Stimulated activated CD4-positive, alpha-beta T cell treated with anti-CD3 and anti-CD28 coated beads, Interleukin-4, amount 100 ng/mL, for 48 hours (primary cell): ENCODE data around the gene CELF3.
"Not testable (repeated sequence)": the region's sequence is repeated elsewhere in the genome, so short reads cannot be mapped to it uniquely, and the experiment has no call there.

Experiments
- DNase-seq, 2 donors: peaks; one replicate each; pipeline ENCODE4 v3.0.0-alpha.2; 2020; ENCODE audit warnings: low read depth in 2 of 2

CELF3 gene

DNA sequence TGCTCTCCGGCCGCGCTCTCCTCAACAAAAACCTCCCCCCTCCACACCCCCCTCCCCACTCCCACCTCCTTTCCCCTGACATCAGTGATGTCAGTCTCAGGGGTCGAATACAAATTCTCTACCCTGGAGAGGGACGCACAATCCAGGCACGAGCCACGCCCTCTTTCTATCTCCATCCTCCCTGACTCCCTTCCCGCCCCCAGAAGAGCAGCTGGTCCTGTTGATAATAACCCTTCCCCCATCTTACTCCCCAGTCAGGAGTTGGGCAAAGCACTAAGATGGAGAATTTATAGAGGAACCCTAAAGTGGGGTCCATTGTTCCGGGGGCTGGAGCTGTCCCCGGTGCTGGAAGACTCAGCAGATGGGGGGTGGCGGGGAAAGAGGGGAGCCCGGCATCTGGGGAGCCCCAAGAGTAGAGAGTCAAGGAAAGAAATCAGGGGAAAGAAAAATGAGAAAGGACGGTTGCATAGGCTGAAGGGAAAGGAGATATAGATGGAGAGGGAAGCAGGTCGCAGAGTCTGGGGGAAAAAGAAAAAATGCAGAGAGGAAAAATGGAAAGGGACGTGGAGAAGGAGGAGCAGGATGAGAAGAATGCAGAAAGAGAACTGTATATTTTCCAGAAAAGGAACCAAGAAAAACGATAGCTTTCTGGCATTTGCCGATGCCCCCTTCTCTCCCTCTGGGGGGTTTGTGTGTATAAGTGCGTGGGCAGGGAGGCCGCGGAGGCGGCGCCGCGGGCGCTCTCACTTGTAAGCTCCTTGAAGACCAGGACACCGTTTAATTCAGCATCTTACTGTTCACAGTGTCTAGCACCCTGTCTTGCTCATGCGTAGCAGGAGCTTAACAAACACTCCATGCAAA is at the start of gene CELF3:
Gene CELF3 (minus strand): TSS at position 33 of the 861 bp plus-strand sequence. CDS start 783 bp downstream, outside the sequence.
- no peak for DNase-seq

DNA sequence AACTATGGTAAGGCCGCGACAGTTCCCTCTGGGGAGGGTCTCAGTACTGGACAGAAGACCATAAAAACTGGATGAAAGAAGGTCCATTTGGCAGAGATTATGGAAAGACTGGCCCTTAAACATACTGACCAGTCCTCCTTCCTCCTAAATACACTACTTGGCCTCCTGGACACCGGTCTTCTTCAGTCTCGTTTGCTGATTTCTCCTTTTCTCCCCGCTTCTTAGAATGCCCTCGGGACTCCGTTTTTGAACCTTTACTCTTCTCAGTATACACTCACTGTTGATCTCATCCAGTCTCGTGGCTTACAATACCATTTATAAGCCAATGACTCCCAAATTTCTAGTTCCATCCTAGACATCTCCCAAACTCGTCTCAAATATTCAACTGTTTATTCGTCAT is 47.4 kb upstream of the CELF3 start:
- no peak for DNase-seq

DNA sequence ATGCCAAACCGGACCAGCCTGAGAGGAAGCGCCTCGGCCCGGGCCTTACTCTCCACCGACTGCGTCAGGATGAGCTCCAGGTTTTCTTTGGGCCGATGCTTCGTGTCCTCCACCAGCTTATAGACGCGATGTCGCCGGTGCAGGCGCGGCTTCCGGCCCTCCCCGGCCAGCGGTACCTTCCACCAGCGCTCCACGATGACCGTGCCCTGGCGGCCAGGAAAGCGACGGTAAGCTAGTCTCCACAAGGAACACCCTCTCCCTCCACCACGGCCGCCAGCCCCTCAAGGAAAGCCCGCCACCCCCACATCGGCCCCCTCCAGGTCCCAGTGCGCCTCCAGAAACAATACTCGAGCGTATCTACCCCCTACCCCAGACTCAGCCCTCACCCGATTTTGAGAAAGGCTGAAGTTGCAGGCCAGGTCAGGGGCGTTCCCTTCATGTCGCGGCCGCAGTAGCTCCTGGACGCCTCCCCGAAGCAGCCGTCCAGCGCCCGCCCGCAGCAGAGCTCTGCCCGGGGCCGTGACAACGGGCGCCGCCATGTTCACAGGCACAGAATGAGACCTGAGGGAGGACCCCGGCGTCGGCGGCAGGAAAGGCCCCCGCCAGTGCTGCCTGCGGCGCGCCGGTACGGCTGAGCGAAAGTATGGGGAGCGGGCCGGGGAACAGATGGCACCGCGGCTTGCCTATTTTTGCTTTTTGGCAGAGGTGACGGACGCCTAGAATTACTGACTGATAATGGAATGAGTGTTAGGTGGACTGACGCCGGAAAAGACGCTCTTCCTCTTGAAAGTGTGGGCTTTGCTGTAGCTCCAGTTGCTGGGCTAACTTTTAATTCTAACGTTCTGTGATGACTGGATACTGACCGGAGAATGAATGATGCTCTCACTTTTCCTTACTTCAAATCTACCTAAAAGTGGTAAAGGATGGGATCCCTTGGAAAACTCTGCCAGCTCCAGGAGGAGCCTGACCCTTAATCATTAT is 46.6 kb upstream of the CELF3 start, which contains the start of gene MRPL9:
Gene MRPL9 (minus strand): TSS at position 556 of the 981 bp plus-strand sequence. CDS start 17 bp downstream, at position 539.
- DNase-seq: peak; percentile 83 to 85

DNA sequence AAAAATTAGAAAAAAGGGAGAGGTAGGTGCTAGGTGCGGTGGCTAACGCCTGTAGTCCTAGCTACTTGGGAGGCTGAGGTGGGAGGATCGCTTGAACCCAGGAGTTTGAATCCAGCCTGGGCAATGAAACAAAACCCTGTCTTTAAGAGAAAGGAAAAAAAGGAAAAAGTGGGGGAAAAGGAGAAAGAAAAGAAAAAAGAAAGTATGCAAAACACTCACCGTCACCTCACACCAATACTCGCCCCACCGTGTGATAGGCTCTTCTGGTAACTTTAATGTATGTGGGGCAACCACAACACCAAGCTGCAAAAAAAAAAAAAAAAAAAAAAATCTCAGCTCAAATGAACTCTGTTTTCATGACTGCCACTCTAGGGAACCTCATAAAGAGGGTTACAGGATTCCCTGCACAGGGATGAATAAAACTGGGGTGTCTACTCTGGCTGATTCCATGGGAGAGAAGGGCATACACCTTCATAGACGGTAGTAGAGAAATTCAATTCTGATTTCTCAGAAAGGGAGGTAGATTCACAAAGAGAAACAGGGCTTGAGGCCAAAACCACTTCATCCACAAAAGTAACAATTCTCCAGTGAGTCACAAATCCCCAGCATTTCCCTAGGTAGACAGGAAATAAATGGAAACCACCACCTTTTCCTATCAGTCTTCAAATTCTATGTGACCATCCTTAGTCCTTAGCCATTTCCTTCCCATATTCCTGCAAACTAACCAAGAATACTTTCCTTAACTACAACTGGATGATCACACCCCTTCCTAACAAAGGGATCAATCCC is 44.2 kb upstream of the CELF3 start:
- DNase-seq: no peak

DNA sequence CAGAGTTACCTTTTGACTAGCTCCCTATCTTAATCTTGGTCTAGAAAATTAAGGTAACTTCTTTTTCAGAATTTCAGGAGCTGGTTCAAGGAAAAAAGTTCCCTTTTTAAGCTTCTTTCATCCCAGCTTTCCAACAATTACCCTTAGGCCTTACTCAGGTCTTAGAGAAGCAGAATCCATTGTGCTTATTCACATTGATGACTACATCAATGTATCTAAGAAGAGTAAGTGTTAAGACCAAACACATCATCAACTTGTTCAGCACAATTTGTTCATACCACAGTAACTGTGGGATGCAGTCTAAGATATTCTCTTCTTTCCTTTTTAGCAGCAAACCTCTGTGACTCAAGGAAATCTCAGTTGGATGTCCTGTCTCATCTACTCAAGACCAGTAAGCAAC is 42.6 kb upstream of the CELF3 start:
- no peak for DNase-seq

DNA sequence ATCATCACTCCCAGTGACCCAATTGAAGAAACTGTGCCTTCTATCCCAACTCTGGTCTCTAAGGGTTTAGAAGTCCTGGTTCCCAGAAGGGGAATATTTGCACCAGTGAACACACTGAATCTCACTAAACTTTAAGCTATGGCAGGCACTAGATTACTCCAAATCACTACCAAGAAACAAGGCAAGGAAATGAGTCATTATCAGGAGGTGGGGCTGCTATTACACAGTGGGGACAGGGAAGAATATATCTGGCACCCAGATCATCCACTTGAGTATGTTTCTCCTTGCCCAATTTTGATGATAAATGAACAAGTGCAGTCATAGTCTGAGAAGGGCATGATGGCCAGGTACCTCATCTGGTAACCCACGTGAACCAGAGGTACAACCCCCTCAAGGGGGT is 39.7 kb upstream of the CELF3 start:
- no peak for DNase-seq

DNA sequence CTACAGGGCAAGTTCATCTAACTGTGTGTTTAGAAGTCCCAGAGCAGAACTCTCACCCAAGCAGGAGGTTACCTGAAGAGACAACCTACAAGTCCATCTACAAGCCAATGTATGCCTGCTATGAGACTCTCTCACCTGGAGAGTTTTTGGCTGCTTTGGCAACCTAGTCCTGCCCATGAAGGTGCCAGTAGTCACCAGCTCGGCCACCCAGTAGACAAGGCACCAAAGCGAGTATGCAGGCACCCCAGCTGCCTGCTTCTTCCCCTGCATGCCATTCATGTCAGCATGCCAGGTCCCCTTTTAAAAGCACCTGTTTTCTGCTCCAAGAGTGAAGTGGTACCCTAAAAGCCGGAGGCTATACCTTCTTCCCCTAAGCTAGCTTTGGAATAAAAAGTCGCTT is 24.9 kb upstream of the CELF3 start:
- DNase-seq: no peak

DNA sequence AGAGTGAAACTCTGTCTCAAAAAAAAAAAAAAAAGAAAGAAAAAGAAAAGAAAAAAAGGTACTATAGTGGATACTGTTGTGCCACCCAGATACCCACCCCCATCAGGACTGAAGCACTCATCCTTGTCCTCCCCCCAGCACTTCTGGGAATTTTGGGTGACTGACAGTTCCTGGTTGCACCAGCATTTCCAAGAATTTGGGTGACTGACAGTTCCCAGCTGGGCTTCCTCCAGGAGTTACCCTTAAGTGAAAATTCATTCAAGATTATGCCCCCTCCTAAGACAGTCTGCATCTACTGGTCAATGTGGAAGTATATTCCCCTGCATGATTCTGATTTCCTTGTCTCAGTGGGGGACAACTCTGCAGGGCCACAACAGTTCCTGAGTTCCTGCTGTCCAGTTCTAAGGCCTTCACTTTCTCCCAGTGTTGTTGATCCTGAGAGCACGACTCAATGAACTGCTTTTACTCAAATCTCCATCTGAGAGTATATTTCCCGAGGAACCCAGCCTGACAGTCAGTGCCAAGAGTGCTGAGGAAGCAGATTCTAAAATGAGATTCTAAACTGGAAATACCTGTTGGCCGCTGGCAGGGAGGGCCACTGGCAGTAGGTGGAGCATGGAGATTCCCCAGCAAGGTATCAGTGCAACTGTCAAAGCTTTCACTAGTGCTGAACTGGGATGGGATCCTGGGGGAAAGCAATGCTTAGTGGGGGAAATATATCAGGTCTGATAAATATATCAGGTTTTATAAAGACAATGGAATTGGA is 23.2 kb upstream of the CELF3 start:
- DNase-seq: no peak

DNA sequence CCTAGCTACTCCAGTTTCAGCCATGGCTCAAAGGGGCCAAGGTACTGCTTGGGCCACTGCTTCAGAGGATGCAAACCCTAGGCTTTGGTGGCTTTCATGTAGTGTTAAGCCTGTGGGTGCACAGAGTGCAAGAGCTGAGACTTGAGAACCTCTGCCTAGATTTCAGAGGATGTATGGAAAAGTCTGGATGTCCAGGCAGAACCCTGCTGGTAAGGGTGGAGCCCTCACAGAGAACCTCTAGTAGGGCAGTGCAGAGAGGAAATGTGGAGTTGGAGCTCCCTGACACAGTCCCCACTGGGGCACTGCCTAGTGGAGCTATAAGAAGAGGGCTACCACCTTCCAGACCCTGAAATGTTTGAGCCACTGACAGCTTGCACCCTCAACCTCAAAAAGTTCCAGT is 20.9 kb upstream of the CELF3 start:
- no peak for DNase-seq

DNA sequence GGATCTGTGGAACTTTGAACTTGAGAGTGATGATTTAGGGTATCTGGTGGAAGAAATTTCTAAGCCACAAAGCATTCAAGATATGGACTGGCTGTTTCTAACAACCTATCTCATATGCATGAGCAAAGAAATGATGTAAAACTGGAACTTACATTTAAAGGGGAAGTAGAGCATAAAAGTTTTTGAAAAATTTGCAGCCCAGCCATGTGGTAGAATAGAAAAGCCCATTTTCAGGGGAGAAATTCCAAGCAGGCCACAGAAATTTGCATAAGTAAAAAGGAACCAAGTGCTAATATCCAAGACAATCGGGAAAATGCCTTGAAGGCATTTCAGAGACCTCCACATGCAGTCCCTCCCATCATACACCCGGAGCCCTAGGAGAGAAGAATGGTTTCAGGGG is 20.4 kb upstream of the CELF3 start:
- no peak for DNase-seq

DNA sequence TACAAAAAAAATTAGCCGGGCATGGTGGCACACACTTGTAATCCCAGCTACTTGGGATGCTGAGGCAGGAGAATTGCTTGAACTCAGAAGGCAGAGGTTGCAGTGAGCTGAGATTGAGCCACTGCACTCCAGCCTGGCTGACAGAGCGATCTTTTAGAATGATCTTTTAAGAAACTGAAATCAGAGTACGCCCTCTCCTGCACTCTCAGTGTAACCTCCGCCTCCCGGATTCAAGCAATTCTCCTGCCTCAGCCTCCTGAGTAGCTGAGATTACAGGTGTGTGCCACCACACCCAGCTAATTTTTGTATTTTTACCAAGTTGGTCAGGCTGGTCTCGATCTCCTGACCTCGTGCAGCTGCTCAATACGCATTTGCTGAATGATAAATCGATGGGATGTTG is 17.4 kb upstream of the CELF3 start:
- DNase-seq: not testable (repeated sequence)

DNA sequence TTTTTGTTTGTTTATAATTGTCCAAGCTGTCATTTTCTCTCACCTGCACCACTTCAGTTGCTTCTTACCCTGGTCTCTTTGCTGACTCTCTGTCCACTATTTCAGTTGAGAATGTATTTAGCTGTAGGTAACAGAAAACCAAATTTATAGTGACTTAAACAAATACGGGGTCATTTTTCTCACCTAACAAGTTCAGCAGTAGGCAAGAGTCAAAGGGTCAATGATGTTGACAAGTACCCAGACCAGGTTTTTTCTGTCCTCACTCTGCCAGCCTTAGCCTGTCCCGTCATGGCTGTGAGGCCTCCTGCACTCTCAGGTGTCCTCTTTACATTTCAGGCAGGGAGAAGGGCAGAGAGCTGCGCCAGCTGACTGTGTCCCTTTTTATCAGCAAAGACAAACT is 16.5 kb upstream of the CELF3 start:
- no peak for DNase-seq

DNA sequence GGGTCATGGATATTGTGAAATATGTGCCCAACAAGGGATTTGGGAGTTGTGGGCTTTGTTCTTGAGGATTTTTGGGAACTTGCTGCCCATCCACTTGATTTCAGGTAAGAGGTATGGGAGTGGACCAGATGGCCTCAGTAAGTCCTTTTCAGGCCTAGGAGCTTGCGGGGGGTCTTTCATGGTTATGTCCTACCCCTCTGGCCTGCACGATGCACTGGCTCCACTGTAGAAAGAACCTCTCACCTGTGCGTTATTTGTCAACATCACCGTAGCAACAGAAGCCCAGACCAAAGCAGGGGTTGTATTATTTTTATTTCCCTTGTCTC is 13.3 kb upstream of the CELF3 start:
- DNase-seq: no peak

DNA sequence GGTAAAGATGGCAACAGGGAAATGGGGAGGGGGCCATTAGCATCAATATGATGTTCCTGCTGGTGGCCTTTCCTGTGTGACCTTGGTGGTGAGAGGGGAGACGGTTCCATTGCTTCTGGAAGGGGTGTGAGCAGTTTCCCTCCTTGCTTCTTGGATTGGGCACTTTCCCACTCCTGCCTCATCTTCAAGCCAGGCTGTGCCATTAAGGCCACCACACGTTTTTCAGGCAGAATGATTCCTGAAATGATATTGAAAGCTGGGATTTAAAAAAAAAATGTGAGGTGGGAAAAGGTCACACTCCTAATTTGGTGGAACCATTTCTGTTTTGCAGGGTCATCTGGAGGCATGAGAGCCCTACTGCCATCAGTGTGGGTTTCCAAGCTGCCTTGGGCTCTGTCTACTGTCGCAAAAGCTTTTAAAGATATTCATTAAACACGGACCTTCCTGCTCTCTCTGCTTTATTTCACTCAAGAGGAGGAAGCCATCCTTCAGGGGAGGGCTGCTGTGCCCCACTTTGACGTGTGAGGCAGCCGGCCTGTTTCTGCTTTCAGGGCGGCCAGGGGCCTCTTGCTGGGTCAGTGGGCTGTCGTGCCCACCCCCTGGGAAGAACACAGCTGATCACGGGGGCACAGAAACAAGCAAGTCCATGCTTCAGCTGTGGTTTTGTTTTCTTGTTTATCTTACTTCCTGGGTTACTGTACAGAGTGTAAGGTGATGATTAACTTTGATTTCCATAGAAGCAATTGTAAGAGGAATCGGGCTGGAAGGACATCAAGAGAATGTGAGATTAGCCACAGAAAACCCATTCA is 12.8 kb upstream of the CELF3 start:
- DNase-seq: no peak

DNA sequence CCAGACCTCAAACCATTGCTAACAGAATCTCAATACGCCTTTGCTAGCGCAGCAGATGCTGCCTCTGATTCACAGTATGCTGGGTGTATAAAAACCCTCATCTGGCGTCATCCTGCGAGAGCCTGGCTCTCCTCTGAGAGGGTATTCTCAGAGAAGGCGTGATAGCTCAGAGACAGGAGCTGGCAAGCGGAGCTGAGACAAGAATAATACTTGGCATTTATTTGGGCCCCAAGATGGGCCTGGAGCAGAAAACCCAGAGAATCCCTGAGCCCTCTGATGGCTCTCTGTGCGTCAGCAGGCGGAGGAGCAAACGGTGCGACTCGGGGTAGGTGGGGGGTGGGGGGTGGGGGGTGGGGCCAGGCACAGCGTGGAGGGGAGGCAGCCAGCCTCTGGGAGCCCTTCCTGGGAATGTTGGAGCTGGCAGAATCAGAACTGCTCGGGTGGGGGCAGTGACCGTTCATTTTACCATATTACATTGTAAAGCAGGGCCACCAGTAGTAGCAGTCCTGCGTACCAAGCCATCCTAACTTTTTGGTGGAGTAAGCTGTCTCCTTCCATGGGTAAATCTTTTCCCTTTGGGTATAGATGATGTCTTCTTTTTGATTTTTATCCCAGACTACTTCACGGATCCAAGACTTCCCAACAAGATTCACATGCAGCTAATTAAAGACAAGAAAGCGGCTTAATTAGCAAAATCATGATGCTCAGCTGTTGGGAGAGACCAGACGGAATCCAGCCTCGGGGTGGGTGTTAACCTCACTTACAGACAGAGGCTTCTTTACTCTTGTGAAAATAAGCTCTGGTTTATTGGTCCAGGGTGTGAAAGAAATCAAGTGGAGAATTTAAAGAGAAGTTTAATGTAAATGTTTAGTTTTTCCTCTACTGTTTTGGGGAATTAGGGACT is 11.8 kb upstream of the CELF3 start:
- no peak for DNase-seq

DNA sequence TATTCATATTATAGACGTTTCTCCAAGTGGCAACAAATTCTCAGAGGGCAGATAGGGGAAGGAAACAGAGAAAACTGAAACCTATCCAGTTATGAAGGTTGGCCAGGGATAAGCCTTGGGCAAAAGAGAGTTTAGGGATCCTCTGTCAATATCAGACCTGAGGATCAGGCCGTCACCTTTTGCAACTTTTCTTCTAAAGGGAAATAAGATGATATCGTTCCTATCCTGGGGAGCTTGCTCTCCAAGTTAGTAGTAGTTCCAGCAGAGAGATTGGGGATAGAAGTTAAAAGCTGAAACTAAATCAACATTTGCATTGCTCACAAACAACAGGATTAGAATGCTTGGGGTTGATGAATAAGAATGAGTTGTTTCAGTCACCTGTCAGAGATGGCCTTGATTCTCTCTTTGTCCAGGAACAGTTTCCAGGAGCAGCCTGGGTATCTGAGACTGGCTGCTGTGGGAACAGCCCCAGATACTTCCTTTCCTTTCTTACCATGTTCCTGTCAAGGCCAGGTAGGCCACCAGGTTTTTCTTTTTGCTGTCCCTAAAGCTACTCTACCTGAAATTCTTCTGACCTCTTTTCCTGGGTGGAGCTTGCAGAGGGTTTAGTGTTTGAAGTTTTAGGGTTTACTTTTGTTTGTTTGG is 7.2 kb upstream of the CELF3 start:
- no peak for DNase-seq

DNA sequence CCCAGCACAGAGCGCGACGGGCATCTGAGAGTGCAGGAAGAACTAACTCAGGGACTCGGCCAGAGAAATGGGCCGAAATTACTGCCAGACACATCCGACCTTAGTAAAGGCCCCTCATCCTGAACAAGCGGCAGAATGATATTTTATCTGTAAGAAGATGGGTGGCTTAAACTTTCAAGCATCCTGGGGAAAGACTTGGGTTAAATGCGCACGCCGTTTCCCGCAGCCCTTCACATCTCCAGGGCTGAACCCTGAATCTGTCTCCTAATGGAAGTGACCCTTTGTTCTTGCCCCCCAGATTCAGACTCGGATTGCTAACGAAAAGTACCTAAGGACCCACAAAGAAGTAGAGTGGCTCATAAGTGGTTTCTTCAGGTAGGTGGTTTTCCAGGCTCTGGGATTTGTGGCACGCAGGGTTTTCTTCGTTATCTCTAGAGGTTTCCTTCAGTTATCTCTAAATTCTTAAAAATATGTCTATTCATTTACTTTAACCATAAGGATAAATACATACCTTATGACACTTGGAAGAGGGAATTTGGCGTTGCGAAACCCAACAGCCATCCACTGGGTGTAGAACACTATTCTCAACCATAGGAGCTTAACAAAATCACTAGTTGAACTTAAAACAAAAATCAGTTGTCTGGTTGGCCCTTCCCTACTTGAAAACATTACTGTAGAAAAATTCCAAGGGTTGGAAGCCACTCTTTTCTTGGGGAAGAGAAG is 5.3 kb upstream of the CELF3 start:
- no peak for DNase-seq
